WTC11 (cell line): ENCODE measurements around the gene AKAP9.

ENCODE experiments used
- IRF2 ChIP-seq: sonication (generic); formaldehyde crosslinking; IDR thresholded peaks from 2 replicates; pipeline ENCODE4 v1.8.0; 2022; ENCODE audit warnings: low read depth, missing genetic modification reagents, borderline replicate concordance
- NR2C2 ChIP-seq: sonication (generic); formaldehyde crosslinking; IDR thresholded peaks from 2 replicates; pipeline ENCODE4 v1.8.0; 2022; ENCODE audit warnings: mild to moderate bottlenecking, missing genetic modification reagents
- TF ChIP-seq, protein P1 (sequence below): sonication (generic); formaldehyde crosslinking; IDR thresholded peaks from 2 replicates; pipeline ENCODE4 v1.8.1; 2023; ENCODE audit warnings: mild to moderate bottlenecking, missing genetic modification reagents, moderate library complexity
- TF ChIP-seq, protein P2 (sequence below): fragments of 200-600 bp; IDR thresholded peaks from 2 replicates; pipeline ENCODE4 v1.8.0; 2022; ENCODE audit warnings: antibody characterized with exemption
- TF ChIP-seq, protein P3 (sequence below): sonication (generic); formaldehyde crosslinking; IDR thresholded peaks from 2 replicates; pipeline ENCODE4 v1.8.0; 2022; ENCODE audit warnings: missing genetic modification reagents
- TF ChIP-seq, protein P4 (sequence below): sonication (generic); formaldehyde crosslinking; IDR thresholded peaks from 2 replicates; pipeline ENCODE4 v1.8.0; 2022; ENCODE audit warnings: mild to moderate bottlenecking, missing genetic modification reagents

GRCh38 chr7:92119213-92119759 lies 178.6 kb downstream of the AKAP9 start:
- TF ChIP-seq IRF2 (CRISPR knock-in tag) = no peak
- TF ChIP-seq, protein P1, sequence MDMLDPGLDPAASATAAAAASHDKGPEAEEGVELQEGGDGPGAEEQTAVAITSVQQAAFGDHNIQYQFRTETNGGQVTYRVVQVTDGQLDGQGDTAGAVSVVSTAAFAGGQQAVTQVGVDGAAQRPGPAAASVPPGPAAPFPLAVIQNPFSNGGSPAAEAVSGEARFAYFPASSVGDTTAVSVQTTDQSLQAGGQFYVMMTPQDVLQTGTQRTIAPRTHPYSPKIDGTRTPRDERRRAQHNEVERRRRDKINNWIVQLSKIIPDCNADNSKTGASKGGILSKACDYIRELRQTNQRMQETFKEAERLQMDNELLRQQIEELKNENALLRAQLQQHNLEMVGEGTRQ (CRISPR knock-in tag) = no peak
- TF ChIP-seq, protein P2, sequence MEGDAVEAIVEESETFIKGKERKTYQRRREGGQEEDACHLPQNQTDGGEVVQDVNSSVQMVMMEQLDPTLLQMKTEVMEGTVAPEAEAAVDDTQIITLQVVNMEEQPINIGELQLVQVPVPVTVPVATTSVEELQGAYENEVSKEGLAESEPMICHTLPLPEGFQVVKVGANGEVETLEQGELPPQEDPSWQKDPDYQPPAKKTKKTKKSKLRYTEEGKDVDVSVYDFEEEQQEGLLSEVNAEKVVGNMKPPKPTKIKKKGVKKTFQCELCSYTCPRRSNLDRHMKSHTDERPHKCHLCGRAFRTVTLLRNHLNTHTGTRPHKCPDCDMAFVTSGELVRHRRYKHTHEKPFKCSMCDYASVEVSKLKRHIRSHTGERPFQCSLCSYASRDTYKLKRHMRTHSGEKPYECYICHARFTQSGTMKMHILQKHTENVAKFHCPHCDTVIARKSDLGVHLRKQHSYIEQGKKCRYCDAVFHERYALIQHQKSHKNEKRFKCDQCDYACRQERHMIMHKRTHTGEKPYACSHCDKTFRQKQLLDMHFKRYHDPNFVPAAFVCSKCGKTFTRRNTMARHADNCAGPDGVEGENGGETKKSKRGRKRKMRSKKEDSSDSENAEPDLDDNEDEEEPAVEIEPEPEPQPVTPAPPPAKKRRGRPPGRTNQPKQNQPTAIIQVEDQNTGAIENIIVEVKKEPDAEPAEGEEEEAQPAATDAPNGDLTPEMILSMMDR = no peak
- TF ChIP-seq, protein P3, sequence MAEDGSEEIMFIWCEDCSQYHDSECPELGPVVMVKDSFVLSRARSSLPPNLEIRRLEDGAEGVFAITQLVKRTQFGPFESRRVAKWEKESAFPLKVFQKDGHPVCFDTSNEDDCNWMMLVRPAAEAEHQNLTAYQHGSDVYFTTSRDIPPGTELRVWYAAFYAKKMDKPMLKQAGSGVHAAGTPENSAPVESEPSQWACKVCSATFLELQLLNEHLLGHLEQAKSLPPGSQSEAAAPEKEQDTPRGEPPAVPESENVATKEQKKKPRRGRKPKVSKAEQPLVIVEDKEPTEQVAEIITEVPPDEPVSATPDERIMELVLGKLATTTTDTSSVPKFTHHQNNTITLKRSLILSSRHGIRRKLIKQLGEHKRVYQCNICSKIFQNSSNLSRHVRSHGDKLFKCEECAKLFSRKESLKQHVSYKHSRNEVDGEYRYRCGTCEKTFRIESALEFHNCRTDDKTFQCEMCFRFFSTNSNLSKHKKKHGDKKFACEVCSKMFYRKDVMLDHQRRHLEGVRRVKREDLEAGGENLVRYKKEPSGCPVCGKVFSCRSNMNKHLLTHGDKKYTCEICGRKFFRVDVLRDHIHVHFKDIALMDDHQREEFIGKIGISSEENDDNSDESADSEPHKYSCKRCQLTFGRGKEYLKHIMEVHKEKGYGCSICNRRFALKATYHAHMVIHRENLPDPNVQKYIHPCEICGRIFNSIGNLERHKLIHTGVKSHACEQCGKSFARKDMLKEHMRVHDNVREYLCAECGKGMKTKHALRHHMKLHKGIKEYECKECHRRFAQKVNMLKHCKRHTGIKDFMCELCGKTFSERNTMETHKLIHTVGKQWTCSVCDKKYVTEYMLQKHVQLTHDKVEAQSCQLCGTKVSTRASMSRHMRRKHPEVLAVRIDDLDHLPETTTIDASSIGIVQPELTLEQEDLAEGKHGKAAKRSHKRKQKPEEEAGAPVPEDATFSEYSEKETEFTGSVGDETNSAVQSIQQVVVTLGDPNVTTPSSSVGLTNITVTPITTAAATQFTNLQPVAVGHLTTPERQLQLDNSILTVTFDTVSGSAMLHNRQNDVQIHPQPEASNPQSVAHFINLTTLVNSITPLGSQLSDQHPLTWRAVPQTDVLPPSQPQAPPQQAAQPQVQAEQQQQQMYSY (CRISPR knock-in tag) = no peak
- TF ChIP-seq, protein P4, sequence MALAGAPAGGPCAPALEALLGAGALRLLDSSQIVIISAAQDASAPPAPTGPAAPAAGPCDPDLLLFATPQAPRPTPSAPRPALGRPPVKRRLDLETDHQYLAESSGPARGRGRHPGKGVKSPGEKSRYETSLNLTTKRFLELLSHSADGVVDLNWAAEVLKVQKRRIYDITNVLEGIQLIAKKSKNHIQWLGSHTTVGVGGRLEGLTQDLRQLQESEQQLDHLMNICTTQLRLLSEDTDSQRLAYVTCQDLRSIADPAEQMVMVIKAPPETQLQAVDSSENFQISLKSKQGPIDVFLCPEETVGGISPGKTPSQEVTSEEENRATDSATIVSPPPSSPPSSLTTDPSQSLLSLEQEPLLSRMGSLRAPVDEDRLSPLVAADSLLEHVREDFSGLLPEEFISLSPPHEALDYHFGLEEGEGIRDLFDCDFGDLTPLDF (CRISPR knock-in tag) = no peak
- no peak for TF ChIP-seq NR2C2 (CRISPR knock-in tag)
